Measurements from ENCODE around the gene RNF126.

Gene RNF126

GRCh38 chr19:648305-648704 is 14.7 kb downstream of the RNF126 start:
- Histone ChIP-seq H3K9me3 (ENCODE audit: control insufficient read depth, insufficient read depth, low read length) (no peaks in the 10 kb centered on the region), H3K27me3 (ENCODE audit: control insufficient read depth, low read length) (no peaks in the 10 kb centered on the region), H3K79me2 (ENCODE audit: control insufficient read depth, low read length) (peaks cover 24% of the 10 kb centered on the region), H3K27ac (ENCODE audit: low read depth, low read length) (no peak overlapping the region), H3K4me2 (ENCODE audit: low read length) (no peak overlapping the region), H3K36me3 (ENCODE audit: control insufficient read depth, low read length) (peaks cover 77% of the 10 kb centered on the region), H3K4me3 (ENCODE audit: low read length) (no peak overlapping the region), H3K9me2 (replicated peaks; ENCODE audit: control insufficient read depth, low read length) (no peaks in the 10 kb centered on the region), H3F3A (ENCODE audit: control insufficient read depth, insufficient read depth) (no peaks in the 10 kb centered on the region), H3K4me1 (ENCODE audit: control insufficient read depth, low read length) (no peaks in the 10 kb centered on the region), H4K20me1 (ENCODE audit: control insufficient read depth, insufficient read depth, low read depth, low read length) (peaks cover 11% of the 10 kb centered on the region)
- TF ChIP-seq CTCF (IDR thresholded peaks at IDR 0.05; ENCODE audit: low read depth, low read length, poor library complexity, severe bottlenecking), result no peak
- TF ChIP-seq EZH2phosphoT487 (IDR thresholded peaks at IDR 0.05; ENCODE audit: borderline replicate concordance, low read length), result no peak

GRCh38 chr19:647566-648284 is 15.3 kb downstream of the RNF126 start:
- no peaks in the 10 kb centered on the region for H3K9me3 ChIP-seq (ENCODE audit: control insufficient read depth, insufficient read depth, low read length)
- H4K20me1 ChIP-seq (ENCODE audit: control insufficient read depth, insufficient read depth, low read depth, low read length), result peaks cover 7% of the 10 kb centered on the region
- H3K36me3 ChIP-seq (ENCODE audit: control insufficient read depth, low read length), result peaks cover 71% of the 10 kb centered on the region

GRCh38 chr19:646779-647565 is 16.0 kb downstream of the RNF126 start:
- H3K4me3 ChIP-seq (ENCODE audit: low read length), result no peak overlapping the region
- H3K4me2 ChIP-seq (ENCODE audit: low read length), result no peak overlapping the region
- H3K4me1 ChIP-seq (ENCODE audit: control insufficient read depth, low read length), result no peaks in the 10 kb centered on the region
- H3K9me3 ChIP-seq (ENCODE audit: control insufficient read depth, insufficient read depth, low read length), result no peaks in the 10 kb centered on the region
- H3K36me3 ChIP-seq (ENCODE audit: control insufficient read depth, low read length), result peaks cover 63% of the 10 kb centered on the region
- no peak overlapping the region for H3K27ac ChIP-seq (ENCODE audit: low read depth, low read length)
- H4K20me1 ChIP-seq (ENCODE audit: control insufficient read depth, insufficient read depth, low read depth, low read length), result no peaks in the 10 kb centered on the region; the same call in 1 of the 2 replicates
- H3K79me2 ChIP-seq (ENCODE audit: control insufficient read depth, low read length), result peaks cover 11% of the 10 kb centered on the region
- no peaks in the 10 kb centered on the region for H3K27me3 ChIP-seq (ENCODE audit: control insufficient read depth, low read length)
- no peaks in the 10 kb centered on the region for H3K9me2 ChIP-seq (replicated peaks; ENCODE audit: control insufficient read depth, low read length)
- H3F3A ChIP-seq (ENCODE audit: control insufficient read depth, insufficient read depth), result no peaks in the 10 kb centered on the region
- TF ChIP-seq CTCF (IDR thresholded peaks at IDR 0.05; ENCODE audit: low read depth, low read length, poor library complexity, severe bottlenecking) (no peak), EZH2phosphoT487 (IDR thresholded peaks at IDR 0.05; ENCODE audit: borderline replicate concordance, low read length) (no peak)

More at GRCh38 chr19:647566-648284, 15.3 kb downstream of the RNF126 start:
- H3K4me3 ChIP-seq (ENCODE audit: low read length), result no peak overlapping the region
- TF ChIP-seq EZH2phosphoT487 (IDR thresholded peaks at IDR 0.05; ENCODE audit: borderline replicate concordance, low read length), result no peak
- TF ChIP-seq CTCF (IDR thresholded peaks at IDR 0.05; ENCODE audit: low read depth, low read length, poor library complexity, severe bottlenecking), result no peak
- no peak overlapping the region for H3K27ac ChIP-seq (ENCODE audit: low read depth, low read length)
- H3K4me1 ChIP-seq (ENCODE audit: control insufficient read depth, low read length), result no peaks in the 10 kb centered on the region
- no peak overlapping the region for H3K4me2 ChIP-seq (ENCODE audit: low read length)
- no peaks in the 10 kb centered on the region for H3K9me2 ChIP-seq (replicated peaks; ENCODE audit: control insufficient read depth, low read length)
- no peaks in the 10 kb centered on the region for H3F3A ChIP-seq (ENCODE audit: control insufficient read depth, insufficient read depth)
- H3K79me2 ChIP-seq (ENCODE audit: control insufficient read depth, low read length), result peaks cover 18% of the 10 kb centered on the region
- H3K27me3 ChIP-seq (ENCODE audit: control insufficient read depth, low read length), result no peaks in the 10 kb centered on the region

Data from DOHH2 (cell line).